Measurements from ENCODE around the gene KLF13.
"Not testable (repeated sequence)": the region's sequence is repeated elsewhere in the genome, so short reads cannot be mapped to it uniquely, and the experiment has no call there.

Gene KLF13

DNA sequence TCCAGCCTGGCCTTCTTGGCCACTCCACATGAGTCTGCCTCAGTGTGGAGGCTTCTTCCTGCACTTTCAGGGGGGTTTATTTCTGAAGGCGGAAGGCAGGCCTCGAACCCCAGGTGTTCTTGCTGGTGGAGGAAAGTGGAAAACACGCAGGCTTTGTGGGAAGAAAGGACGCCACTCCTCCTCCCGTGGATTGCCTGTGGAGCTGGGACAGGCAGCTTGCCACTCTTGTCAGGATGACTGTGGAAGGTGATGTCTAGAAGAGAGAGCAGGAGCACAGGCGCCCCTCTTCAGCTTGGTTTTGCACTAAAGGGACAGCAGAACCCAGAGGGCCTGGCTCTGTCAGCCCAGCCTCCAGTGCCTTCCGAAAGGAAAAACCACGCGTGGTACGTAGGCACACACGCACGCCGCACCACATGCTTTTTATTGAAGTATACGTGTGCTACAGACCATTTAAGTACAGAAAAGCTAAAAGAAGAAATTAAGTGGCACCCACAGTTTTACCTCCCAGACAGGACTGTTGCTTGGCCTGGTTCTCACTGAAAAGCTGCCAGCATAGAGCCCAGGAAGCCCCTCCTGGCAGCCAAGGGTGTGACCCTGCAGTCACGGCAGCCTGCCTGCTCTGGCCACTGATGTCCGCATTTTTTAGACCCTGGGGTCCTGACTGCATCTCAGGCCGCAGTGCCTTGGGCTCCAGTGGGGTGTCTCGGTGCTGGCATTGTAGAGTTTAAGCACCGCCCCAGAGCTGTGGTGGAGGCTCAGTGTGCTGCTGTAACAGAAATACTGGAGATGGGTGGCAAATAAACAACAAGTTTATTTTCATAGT is 21.6 kb downstream of the KLF13 start:
- TF ChIP-seq, protein P1, sequence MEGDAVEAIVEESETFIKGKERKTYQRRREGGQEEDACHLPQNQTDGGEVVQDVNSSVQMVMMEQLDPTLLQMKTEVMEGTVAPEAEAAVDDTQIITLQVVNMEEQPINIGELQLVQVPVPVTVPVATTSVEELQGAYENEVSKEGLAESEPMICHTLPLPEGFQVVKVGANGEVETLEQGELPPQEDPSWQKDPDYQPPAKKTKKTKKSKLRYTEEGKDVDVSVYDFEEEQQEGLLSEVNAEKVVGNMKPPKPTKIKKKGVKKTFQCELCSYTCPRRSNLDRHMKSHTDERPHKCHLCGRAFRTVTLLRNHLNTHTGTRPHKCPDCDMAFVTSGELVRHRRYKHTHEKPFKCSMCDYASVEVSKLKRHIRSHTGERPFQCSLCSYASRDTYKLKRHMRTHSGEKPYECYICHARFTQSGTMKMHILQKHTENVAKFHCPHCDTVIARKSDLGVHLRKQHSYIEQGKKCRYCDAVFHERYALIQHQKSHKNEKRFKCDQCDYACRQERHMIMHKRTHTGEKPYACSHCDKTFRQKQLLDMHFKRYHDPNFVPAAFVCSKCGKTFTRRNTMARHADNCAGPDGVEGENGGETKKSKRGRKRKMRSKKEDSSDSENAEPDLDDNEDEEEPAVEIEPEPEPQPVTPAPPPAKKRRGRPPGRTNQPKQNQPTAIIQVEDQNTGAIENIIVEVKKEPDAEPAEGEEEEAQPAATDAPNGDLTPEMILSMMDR (IDR thresholded peaks at IDR 0.05; ENCODE audit: extremely low read depth, insufficient read depth, missing control alignments): no peak
- in situ Hi-C loops (cut with MboI; ENCODE audit: low pct_unique_long_range_greater_than_20kb, low sequenced_read_pairs, unreplicated experiment): no loop called here
- no peak for DNase-seq (ENCODE audit: low spot score)

DNA sequence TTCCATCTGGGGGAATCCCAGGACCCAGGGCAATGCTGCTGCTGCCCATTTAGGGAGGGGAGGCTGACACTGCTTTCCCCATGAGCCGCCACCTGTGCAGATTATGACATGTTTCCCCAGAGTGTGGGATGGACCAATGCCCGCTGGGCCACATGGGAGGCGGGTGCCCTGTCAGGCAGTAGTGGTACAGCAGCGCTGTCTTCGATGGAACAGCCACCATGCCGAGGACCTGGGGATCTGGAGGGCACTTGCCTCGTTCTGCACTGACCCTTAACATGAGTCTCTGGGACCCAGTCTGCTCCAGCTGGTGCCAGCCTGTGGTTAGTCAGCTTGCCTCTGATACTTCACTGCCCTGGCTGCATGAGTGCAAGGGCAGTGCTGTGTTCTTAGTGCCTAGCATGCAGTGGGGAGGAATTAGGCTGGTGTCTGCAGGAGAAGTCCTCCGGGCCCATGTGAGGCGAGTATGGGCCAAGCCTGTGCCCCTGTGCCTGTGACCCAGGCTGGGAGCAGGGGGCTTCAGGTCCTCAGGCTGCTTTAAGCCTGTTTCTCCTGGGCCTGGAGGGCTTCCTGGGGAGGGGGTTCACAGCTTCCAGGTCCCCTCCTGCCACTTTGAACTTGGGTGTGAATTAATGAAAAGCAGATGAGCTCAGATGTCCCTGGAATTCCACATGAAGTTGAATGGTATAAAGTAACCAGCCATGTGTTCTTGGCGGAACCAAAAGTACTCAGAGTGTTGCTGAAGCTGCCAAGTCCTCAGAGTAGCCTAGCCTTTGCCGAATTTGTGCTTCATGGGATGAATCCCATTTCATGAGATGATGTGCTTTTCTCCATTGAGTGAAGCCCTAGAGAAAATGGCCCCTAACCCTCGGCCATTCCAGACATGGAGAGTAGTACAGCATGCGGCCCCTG is 22.9 kb downstream of the KLF13 start:
- in situ Hi-C loops (cut with MboI; ENCODE audit: low pct_unique_long_range_greater_than_20kb, low sequenced_read_pairs, unreplicated experiment): no loop called here
- TF ChIP-seq, protein P1 (IDR thresholded peaks at IDR 0.05; ENCODE audit: extremely low read depth, insufficient read depth, missing control alignments): no peak
- DNase-seq (ENCODE audit: low spot score): no peak

DNA sequence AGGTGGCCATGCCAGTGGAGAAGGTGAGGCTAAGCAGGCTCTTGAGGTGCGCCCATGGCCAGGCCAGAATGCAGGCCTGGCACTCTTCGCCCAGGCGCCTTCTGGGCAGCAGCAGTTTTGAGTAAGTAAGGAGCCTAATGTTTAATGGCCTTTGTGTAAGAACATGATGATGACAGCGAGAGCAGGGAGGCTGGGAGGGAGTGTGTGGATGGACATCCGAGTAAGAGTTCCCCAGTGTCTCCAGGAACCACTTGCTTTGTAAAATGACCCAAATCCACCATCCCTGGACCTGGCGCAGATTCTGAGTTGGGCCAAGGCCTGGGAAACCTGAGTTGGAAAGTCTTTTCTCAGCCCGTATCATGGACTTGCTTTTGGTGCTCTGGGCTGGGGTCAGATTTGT is 24.1 kb downstream of the KLF13 start:
- in situ Hi-C loops (cut with MboI; ENCODE audit: low pct_unique_long_range_greater_than_20kb, low sequenced_read_pairs, unreplicated experiment): no loop called here
- DNase-seq (ENCODE audit: low spot score): no peak
- TF ChIP-seq, protein P1 (IDR thresholded peaks at IDR 0.05; ENCODE audit: extremely low read depth, insufficient read depth, missing control alignments): no peak

DNA sequence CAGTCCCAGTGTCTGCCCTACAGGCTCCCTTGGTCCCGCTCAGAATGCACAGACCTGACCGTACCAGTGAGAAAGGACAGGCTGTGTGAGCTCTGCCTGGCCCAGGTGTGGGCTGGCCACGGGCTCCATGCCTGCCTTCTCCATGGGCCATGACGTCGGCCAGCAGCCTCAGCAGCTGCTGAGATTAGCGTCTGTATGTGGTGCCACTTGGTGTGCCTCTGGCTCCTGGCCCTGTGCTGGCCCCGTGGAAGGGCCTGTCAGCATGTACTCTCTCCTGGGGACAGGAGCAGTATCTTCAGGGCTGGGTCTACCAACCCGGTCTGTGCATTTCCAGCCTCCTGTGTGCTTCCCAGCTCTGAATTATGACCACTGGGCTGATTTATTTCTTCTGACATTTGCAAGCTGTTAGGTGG is 25.7 kb downstream of the KLF13 start:
- TF ChIP-seq, protein P1 (IDR thresholded peaks at IDR 0.05; ENCODE audit: extremely low read depth, insufficient read depth, missing control alignments): no peak
- DNase-seq (ENCODE audit: low spot score): no peak
- in situ Hi-C loops (cut with MboI; ENCODE audit: low pct_unique_long_range_greater_than_20kb, low sequenced_read_pairs, unreplicated experiment): no loop called here

DNA sequence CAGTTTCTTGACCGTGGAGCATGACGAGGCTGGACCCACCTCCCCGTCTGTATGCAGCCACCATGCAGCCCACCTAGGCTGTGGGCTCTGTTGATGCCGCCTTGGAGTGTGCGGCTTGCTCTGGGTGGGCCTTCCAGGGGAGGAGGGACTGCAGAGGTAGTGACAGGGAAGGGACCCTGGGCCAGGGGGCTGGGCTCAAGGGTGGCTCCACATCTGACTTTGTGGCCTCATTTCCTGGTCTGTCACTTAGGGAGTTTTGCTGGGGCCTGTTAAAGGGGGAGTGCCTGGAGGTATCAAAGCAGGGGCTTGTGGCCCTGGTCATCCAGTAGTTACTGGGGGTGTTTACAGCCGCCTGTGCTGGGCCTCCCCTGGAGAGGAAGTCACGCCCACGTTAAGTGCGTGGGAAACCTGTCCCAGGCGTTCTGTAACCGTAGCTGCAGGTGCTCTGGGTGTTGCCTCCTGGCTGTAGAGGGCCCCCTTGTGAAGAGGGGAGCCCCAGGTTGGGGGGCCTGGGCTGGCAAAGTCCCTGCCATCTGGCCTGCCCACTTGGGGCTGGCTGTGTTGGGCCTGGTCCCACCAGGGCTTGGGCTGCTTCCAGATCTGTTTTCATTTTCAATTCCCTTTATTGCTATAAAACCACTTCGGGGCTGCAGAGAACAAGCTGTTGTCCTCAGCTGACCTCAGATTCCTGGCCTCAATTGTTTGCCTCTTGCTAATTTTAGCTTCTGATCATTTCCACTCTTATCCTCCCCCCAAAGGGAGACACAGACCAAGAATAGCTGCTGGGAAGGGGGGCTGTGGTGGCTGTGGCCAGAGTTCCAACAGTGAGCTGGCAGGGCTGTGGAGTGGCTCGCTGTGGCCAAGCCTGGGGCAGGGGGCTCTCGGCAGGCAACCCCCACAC is 26.5 kb downstream of the KLF13 start:
- TF ChIP-seq, protein P1 (IDR thresholded peaks at IDR 0.05; ENCODE audit: extremely low read depth, insufficient read depth, missing control alignments): peak; percentile 37
- DNase-seq (ENCODE audit: low spot score): peak; percentile 83
- in situ Hi-C loops (cut with MboI; ENCODE audit: low pct_unique_long_range_greater_than_20kb, low sequenced_read_pairs, unreplicated experiment): no loop called here

DNA sequence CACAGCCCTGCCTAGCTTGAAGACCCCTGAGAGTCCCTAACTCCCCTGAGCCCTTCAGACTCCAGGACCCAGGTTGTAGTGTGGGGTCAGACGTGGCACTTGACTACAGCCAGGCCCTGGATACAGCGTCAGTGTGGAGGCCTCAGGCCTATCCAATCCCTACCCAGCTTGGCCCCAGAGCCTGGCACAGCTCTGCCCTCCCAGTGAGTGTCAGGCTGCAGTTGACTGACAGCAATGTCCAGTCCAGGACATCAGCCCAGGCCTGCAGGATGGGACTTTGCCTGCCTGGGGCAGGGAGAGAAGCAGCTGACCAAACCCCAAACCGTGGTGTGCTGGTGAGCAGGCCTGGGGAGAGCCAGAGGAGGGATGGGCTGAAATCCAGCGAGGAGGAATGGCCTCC is 27.3 kb downstream of the KLF13 start:
- no peak for DNase-seq (ENCODE audit: low spot score)
- in situ Hi-C loops (cut with MboI; ENCODE audit: low pct_unique_long_range_greater_than_20kb, low sequenced_read_pairs, unreplicated experiment): no loop called here
- TF ChIP-seq, protein P1 (IDR thresholded peaks at IDR 0.05; ENCODE audit: extremely low read depth, insufficient read depth, missing control alignments): no peak

DNA sequence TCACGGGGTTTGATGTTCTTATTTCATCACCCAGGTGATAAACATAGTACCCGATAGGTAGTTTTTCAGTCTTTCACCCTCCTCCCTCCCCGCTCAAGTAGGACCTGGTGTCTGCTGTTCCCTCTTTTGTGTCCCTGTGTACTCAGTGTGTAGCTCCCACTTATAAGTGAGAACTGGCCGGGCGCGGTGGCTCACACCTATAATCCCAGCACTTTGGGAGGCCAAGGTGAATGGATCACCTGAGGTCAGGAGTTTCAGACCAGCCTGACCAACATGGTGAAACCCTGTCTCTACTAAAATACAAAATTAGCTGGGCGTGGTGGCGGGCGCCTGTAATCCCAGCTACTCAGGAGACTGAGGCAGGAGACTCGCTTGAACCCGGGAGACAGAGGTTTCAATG is 29.5 kb downstream of the KLF13 start:
- in situ Hi-C loops (cut with MboI; ENCODE audit: low pct_unique_long_range_greater_than_20kb, low sequenced_read_pairs, unreplicated experiment); DNase-seq (ENCODE audit: low spot score): not testable (repeated sequence)

Measured in GM13977 (cell line).